CD4-positive, alpha-beta T cell treated with Interleukin-6 for 4 hours (primary cell): ENCODE data around the gene ETV3L.
"Not testable (repeated sequence)": the region's sequence is repeated elsewhere in the genome, so short reads cannot be mapped to it uniquely, and the experiment has no call there.

ENCODE experiments used
- DNase-seq: peaks from one replicate; pipeline ENCODE4 v3.0.0-alpha.2; 2020; ENCODE audit warnings: mixed read lengths

Gene ETV3L

DNA sequence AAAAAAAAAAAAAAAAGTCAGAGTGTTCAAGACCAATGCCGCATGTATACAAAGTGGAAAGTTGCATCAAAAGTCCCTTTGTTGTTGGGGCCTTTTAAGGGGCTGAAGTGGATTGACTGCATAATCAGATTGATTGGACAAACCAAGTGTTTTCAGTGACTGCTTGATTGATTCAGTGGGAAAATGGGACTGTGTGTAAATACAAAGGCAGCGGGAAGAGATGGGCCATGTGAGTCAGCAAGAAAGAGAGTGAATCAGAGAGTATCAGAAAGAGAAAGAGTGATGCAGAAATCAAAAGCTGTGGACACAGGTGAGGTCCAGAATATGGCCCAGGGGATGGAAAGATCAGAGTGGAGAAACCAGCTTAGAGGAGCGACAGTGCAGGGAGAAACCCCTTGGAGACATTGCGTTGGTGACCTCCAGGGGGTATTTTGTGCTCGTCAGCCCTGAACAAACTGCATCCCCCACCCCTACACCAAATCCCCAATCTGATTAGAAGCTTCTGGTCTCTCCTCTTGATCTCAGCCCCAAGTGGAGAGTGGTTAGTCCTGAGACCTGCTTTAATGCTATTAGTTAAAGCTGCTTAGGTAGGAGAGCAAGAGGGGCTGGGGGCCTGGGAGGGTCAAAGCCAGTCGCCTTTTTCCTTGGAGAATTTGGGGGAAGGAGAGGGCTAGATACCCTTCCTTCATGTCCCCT, 5.1 kb upstream of the ETV3L start:
- no peak for DNase-seq

DNA sequence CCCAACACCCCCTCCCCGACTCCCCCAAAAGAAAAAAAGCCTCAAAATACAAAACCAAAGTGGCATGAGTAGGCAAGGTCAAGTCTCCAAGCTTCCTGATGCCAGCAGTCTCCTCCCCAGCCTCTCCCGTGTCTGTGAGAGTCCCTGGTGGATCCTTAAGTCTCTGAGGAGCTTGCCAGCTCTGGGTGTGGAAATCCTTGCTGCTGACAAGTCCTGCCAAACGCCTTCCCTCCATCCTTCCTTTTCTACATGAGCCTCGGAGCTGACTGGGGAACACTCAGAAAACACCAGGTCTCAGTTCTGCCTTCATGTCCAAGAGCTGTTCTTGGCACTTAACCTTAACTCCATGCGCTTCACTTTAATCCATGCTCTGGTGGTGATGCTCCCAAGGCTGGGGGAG, 3.7 kb upstream of the ETV3L start:
- DNase-seq, result no peak

DNA sequence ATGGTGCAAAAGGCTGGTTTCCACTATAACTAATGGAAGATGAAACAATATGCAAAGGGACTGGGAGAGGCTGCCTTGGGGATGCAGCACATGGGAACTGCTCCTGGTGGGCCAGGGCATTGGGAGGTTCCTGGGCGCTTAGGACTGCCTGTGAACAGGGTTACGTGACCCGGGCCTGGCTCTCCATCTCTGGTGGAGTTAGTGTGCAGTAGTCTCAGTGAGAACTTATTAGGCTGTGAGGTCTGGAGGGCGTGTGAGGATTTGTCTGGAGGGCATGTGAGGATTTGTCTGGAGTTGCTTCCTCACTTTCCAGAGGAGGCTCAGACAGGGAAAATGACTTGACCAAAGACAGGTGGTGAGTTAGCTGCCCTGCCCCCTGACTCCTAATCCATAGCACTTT, 1.5 kb upstream of the ETV3L start:
- DNase-seq, result no peak

DNA sequence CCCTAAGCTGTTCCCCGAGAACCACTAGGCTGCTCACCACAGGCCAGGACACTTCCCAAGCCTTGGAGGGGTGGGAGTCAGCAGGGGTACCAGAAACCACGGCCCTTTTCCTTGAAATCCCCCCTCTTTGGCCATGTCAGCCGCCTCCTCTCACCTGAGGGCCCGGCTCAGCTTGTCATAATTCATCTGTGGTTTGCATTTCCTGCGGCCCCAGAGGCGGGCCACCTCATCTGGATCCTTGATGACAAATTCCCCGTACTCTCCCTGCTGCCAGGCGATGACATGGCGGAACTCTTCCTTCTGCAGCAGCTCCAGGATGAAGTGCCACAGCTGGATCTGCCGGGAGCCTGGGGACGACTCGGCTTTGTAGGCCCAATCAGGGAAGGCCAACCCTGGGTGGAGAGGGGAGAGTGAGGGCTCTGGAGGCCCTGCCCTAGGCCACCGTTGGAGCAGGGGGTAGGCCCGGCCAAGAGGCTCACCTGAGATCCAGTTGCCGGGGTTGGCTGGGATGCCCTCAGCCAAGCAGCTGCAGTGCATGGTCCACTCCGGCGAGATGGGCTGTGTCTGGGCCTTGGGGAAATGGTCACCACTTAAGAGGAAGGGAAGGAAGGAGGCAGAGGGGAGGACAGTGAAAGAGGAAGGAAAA, 498 bp downstream of the ETV3L start:
- DNase-seq, result not testable (repeated sequence)

DNA sequence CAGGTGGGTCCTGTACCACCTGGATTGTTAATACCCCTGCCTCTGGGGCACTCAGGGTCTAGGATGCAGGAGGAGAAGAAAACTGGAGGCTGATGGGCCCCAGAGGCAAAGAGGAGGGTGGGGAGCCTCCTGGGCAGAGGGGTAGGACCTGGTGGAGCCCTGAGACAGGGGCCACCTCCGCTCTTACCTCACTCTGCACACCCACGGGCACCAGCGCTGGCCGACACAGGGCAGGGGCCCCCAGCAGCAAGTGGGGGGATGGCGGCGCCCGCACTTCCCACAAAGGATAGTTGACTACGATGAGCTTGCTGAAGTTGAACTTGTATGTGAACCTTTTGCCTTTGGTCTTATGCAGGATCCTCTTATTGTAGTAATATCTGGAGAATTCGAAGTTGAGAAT, 1.1 kb downstream of the ETV3L start:
- DNase-seq, result no peak

DNA sequence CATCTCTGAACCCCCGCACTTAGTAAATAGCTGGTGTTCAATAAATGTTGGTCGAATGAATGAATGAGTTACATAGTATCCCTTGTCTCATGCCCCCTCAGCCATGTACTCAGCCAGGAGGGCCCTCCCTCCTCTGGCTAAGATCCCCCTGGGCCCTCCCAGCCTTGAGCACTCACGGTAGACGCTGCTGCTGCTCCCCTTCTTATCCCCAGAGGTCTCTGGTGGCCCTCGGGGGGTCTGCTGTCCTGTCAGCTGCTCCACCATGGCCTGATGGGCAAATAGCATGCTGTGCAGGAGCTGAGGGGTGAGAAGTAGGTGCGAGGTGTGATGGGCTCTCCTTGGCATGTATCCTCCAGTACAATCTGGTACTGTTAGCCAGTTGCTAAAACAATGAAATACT, 1.9 kb downstream of the ETV3L start:
- no peak for DNase-seq

DNA sequence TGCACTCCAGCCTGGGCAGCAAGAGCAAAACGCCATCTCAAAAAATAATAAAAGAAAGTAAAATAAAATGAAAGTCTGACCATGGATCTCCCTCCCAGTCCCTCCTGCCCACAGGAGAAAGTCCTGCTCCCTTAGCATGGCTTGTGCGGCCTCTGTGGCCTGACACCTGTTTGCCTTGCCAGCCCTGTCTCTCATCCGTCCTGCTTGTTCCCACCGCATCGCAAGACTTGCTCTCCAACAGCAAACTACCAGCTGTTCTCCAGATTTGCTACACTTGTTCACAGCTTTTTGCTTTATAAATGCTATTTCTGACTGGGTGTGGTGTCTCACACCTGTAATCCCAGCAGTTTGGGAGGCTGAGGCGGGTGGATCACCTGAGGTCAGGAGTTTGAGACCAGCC, 2.7 kb downstream of the ETV3L start:
- DNase-seq, result no peak

DNA sequence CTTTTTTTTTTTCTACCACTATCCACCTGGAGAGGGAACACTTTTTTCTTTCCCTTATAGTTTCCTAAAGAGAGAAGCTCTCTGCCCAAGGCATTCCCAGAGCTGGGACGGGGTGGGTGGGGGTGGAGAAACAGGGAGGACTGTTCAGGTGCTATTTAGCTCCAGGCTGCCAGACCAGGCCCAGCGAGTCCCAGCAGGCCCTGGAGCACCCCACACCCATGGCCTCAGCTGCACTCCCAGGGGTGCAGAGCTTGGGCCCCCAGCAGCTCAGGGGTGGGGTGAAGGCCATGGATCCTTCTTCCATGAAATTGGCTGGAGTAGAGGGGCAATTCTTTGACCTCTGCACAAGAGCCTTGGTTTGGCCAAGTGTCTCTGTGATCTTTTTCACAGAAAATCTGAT, 4.1 kb downstream of the ETV3L start:
- no peak for DNase-seq

DNA sequence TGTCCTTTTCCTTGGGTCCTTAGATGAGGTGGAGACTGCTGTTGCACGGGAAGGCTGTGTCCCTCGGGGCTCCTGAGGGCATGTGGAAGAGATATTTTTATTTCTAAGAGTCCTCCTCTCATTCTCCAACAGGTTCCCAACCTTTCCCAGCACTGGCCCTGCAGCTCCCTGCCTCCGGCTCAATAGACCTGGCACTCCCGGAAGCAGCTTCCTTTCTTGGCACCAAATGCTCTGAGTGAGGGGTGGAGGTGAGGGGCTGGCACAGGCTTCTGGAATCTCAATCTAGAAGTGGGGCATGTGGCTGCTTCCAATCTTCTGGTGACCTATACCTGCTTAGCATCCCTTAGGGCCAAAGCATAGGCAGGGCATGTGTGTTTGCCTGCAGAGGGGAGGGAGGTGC, 4.5 kb downstream of the ETV3L start:
- no peak for DNase-seq

DNA sequence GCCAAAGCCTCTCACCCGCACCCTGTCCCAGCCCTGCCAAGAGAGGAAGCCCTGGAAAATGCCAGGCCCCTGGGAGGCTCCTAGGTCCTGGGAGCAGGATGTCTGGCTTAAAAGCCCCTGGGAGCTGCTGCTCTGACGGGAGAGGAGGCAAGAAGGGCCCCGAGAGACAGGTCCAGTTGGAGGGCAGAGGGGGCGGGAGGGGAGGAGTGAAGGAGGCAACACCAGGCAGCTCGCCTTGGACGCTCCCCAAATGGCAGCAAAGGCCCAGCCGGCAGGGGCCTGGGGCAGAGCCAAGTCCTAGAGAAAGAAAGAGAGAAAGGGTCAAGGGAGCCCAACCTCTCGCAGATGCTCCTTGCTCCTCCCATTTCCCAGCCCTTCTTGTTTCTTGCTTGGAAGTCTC, 6.8 kb downstream of the ETV3L start:
- no peak for DNase-seq

DNA sequence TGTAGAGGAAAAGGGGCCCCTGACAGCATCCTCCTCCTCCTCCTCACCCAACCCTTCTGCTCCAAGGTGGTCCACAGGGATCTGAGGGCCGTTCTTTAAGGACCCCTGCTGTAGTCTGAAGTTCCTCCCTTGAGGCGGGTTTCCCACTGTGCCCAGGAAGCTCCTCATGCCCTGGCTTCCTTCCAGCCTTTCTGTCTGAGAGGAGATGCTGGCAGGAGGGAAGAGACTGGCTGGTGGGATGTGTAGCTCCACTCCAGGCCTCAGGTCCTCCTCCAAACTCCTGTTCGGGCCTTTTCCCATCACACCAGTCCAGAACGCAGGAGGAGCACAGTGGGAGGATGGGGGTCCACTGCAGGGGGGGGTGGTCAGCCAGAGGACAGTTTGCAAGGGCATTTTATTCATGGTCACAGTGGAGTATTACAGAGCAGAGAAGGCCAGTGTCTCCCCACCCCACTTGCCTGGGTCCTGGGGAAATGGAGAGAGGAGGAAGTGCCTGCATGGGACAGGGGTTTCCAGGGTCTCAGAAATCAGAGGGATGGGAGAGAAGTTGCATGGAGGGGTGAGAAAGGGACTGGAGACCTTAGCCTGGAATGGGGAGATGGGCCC, 7.8 kb downstream of the ETV3L start:
- no peak for DNase-seq

DNA sequence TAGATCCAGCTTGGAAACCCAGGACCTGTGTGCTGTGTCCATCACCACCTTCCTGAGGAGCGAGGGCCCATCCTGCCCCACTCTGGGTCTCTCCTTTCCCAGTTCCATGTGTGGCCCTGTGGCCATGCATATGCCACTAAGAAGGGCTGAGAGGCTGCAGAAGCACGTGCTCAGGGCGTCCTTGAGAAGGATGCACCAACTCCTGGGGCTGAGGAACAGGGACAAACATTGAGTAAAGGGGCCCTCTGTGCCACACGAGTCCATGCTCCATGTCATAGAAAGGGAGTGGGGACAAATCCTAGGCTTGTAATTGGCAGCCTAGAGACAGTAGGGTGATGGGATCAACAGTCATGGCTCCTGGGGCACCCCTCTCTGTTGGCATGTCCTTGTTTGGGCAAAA, 8.4 kb downstream of the ETV3L start:
- no peak for DNase-seq

DNA sequence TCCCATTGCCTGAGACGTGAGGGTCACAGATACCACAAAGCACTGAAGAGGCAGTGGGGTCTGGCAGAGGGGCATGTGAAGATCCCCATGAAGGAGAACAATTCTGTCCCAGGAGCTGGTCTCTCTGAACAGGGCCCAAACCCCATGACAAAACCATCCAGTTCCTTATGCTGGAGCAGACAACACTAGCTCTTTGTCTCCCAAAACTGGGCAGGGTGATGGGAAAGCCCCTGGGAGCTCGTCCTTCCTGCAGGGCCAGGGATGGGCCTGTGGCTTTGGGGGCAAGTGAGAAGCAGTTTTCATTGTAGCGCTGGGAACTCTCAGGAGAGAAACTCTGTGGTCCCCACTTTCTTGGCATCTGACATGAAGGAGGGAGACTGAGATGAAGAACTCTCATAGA, 8.8 kb downstream of the ETV3L start:
- no peak for DNase-seq

DNA sequence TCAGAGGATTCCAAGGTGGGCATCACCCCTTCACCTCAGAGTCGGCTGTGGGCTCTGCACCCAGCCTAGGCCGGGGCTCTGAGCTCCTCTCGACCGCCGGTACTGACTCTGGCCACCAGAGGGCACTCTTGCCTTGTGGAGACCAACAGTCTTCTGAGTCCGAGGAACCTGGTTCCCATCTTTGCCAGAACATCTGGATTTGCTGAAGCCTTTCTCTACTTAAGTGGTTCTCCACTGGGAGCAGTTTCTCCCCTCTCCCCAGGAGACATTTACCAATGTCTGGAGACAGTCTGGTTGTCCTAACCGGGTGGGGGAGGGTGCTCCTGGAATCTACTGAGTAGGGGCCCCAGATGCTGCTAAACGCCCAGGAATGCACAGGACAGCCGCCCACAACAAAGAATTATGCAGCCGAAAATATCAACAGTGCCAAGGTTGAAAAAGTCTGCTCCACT, 9.4 kb downstream of the ETV3L start:
- DNase-seq, result peak; percentile 90

DNA sequence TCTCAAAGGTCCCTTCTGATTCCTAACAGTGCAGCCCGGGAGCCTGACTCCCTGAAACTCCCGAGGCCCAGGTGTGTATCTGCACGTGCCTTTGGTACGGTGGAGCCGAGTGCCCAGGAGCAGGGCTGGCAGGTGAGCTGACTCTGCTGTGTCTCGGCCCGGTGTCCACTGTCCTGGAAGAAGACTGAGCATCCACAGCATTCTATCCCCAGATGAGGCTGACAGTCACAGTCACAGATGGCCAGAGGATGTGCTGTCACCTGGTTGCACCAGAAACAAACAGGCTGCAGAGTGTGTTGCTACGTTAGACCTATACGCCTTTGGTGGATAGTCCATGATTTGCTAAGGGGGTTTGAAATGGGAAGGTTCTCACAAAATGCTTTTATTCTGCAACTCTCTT, 9.8 kb downstream of the ETV3L start:
- DNase-seq, result no peak

DNA sequence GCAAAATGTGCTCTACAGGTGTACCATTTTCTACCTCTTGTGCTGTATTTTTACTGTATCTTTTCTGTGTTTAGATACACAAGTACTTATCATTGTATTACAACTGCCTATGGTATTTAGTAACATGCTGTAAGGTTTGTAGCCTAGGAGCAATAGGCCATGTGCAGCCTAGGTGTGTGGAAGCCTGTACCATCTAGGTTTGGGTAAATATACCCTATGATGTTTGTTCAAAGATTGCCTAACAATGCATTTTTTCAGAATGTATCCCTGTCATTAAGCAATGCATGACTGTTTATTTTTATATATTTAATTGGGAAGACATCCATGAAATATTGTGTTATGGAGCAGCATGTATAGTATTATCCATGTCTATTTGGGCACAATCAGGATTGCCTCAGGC, 11.0 kb downstream of the ETV3L start:
- no peak for DNase-seq

DNA sequence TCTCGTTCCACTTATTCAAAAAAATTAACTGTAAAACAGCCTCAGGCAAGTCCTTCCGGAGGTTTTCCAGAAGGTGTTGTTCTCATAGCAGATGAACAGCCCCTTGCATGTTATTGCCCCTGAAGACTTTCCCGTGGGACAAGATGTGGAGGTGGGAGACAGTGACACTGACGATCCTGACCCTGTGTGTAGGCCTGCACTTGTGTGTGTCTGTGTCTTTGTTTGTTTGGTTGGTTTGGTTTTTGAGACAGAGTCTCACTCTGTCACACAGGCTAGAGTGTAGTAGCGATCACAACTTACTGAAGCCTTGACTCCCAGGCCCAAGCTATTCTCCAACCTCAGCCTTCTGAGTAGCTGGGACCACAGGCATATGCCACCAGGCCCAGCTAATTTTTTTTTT, 12.6 kb downstream of the ETV3L start:
- DNase-seq, result no peak

DNA sequence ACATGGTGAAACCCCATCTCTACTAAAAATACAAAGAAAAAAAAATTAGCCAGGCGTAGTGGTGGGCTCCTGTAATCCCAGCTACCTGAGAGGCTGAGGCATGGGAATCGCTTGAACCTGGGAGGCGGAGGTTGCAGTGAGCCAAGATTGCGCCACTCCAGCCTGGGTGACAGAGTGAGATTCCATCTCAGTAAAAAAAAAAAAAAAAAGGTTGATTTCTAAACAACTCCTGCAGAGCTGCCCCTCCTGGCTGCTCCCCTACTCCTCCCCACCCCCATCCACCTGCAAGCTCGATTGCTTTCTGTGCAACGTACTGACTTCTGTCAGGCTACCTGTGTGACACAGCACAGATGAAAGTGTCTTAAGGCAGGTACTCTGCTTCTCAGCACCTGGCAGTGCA, 13.3 kb downstream of the ETV3L start:
- DNase-seq, result no peak

DNA sequence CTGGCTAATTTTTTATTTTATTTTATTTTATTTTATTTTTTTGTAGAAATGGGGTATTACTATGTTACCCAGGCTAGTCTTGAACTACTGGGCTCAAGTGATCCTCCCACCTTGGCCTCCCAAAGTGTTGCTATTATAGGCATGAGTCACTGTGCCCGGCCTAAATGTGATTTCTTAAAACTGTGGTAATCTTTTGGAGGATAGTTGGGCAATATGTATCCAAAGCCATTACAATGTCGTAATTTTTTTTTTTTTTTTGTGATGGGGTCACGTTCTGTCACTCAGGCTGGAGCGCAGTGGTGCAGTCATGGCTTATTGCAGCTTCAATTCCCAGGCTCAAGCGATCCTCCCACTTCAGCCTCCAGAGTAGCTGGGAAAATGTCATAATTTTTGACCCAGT, 14.2 kb downstream of the ETV3L start:
- DNase-seq, result no peak

DNA sequence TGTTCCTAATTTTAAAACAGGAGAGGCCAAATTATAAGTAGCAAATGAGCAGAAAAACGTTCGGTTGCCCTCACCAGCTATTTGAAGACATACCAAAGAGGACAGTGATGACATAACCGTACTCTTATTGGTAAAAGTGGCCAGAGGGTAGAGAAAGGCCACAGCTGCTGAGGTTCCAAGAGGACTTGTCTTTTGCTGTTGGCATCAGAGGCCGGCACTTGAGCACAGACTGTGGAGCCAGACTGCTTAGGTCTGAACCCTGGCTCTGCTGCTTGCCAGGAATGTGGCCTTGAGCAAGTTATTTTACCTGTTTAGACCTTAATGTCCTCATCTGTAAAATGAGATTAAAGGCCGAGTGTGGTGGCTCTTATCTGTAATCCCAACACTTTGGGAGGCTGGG, 14.9 kb downstream of the ETV3L start:
- no peak for DNase-seq

DNA sequence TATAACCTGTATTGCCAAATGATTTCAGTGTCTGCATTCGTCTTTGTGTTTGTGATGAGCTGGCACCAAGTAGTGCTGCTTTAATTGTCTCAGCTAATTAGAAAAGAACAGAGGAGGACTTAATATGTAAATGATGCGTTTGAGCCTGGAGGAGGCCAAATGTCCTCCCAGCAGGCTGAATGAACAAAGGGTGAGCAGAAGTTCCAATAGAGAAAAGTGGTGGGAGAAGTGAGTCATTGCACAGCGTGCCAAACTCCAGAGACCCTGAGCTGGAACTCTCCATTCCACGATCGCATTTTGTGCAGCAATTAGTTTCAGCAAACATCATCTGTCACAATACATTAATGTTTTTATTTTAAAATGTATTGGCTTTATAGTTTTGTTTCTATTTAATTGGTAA, 17.9 kb downstream of the ETV3L start:
- no peak for DNase-seq

DNA sequence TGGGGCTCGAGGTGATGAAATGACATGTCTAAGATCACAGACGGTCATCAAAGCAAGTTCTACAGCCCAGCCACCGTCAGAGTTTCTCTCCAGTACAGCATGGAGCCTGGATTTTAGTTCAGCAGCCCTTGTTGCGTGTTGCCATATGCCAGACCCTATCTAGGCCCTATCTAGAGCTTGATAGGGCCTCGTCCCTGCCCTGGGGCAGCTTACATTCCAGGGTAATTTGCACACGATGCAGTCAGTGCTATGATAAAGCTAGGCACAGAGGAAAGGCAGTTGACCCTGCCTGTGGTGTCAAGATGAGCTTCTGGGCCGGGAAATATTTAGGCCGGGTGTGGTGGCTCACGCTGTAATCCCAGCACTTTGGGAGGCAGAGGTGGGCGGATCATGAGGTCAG, 18.9 kb downstream of the ETV3L start:
- no peak for DNase-seq

DNA sequence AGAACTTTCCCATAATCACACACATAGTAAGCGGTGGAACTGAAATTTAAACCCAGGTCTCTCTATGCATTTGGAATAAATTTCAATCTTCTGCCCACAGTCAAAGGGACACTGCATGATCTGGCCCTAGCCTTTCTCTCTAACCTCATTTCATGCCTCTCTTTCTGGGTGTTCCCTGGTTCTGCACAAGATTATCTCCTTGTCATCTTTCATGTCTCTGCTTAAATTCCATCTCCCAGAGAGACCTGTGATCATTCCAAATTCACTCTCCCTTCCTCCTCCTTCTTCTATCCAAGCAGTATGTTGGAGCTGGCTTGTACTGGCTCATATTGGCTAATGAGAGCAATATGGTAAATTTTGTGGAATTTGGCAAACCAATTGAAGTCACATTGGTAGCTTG, 22.2 kb downstream of the ETV3L start:
- DNase-seq, result no peak

DNA sequence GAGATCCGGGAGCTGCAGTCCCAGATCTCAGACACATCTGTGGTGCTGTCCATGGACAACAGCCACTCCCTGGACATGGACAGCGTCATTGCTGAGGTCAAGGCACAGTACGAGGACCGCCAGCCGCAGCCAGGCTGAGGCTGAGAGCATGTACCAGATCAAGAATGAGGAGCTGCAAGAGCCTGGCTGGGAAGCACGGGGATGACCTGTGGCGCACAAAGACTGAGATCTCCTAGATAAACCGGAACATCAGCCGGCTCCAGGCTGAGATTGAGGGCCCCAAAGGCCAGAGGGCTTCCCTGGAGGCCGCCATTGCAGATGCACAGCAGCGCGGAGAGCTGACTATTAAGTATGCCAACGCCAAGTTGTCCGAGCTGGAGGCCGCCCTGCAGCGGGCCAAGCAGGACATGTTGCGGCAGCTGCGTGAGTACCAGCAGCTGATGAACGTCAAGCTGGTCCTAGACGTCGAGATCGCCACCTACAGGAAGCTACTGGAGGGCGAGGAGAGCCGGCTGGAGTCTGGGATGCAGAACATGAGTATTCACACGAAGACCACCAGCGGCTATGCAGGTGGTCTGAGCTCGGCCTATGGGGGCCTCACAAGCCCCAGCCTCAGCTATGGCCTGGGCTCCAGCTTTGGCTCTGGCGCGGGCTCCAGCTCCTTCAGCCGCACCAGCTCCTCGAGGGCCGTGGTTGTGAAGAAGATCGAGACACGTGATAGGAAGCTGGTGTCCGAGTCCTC, 25.5 kb downstream of the ETV3L start:
- DNase-seq, result peak; percentile 33
